GM19468 (cell line): ENCODE measurements around the gene UBA3.

Experiments used
- ATAC-seq: cut with Tn5 transposase; IDR thresholded peaks from one replicate; pipeline ENCODE4 v1.9.1; 2021; ENCODE audit warnings: mild to moderate bottlenecking, moderate library complexity, moderate number of reproducible peaks; ENCODE audit not compliant: unreplicated experiment; ENCODE audit errors: extremely low read depth

UBA3 gene

DNA sequence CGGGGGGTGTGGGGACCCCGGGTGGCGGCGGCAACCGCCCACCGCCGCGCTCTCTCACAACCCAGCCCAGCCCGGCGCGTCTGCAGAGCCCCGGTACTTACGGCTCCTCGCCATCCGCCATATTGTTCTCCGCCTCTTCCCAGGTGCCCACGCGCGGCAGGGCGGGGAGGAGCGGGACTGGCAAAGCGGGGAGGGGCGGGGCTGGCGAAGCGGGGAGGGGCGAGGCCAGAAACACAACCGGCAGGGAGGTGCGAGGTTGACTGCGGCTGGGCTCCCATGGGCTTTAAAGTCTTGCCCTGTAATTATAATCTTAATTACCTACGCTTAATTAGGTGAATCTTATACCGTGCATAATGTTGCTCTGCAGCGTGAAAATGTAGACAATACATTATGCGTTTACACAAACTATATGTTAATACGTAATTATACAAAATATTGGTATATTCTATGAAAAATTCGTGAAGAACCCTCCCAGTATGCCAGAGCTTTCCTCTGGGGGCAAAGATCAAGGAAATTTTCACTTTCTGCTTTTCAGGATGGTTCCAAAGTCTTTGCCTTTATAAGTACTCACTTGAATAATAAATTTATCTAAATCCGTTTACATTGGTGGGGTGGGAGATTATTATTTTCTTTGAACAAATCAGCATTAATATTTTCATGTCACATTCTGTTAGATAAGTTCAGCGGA lies at the start of gene UBA3:
Gene UBA3 (minus strand): TSS at position 133 of the 688 bp plus-strand sequence. CDS start 12 bp downstream, at position 121.
- ATAC-seq = peak; percentile 17

DNA sequence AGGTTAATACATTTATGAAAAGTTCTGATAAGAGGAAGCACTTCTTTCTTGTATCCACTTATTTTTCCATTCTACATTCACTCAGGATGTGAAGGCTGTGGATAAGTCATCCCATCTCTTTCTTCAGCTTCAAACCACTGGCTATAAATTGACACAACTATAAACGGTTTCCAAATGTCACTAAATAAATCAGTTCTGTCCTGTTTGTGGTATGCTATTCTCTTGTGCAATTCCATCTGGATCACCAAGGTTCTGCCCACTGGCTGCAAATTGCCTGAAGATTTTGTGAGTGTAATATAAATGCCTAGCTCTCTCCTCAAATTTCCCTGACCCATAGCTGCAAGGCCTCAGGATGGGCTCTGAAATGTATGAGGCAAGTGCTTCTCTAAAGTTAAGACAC lies 49.4 kb upstream of the UBA3 start:
- no peak for ATAC-seq

DNA sequence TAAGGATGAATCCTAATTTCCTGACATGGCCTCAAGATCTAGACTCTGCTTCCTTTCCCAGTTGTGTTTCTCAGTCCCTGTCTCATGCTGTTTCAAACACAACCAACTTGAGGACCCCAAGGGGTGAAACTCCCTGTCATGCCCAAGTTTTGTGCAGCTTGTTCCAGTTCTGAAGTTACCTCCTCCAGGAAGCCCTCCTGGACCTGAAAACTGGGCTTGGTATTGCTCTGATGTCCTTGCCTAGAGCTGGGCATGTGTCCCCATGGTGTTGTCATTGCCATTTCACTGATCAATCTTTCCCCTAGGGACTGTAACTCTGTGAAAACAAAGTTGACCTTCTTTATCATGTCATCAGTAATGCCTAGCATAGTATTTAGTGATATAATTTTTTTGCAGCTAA lies 48.3 kb upstream of the UBA3 start:
- no peak for ATAC-seq

DNA sequence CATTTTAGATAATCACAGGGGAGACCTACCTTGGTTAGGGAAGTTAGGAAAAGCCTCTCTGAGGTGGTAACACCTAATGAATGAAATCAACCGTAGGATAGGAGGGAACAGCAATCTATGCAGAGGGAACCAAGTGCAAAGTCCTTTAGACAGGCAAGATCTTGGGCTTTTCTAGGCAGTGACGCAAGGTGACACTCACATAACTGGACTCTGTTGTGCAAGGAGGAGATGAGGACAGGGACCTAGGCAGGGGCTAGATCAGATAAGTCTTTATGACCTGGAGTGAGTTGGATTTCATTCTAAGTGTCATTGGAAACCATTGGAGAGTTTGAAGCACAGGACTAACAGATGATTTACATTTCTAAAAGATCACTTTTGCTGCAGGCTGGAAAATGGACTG lies 46.8 kb upstream of the UBA3 start:
- ATAC-seq = no peak

DNA sequence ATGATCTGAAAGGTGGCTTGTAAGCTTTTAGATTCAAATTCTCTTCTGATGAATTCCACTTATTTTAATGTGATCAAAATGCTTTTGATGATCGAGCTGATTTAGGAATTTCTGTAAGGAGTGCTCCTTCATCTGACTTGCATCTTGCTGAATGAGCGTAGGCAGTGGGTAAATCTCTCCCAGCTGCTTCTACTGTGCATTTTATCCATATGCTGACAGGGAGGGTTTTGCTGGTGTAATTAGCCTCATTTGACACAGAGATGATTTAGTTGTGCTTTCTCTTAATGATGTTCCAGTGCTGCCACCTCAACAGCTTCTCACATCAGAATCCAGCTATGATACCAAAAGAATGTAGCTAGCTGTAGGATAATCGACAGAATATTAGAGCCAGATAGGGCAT lies 46.1 kb upstream of the UBA3 start:
- no peak for ATAC-seq

DNA sequence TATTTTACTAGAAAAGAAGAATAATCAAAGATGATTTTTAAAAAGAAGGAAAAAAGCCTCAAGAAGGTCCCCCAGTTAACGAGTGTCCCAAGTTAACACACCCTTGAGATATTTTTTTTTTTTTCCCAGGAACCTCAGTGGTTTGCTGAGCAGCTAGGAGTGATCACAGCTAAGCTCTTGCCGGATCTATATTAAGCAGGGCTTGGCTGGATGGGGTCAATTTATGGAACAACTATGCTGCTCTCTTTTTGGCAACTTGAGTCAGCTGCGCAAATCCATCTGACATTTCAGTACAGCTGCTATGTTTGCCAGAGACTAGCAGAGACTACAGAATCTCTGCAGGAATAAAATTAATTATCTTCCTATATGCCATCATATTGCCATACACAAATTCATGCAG lies 42.2 kb upstream of the UBA3 start, which contains the start of gene LMOD3:
Gene LMOD3 (minus strand): TSS at position 193 of the 400 bp plus-strand sequence. CDS start 209 bp downstream, outside the sequence.
- no peak for ATAC-seq

DNA sequence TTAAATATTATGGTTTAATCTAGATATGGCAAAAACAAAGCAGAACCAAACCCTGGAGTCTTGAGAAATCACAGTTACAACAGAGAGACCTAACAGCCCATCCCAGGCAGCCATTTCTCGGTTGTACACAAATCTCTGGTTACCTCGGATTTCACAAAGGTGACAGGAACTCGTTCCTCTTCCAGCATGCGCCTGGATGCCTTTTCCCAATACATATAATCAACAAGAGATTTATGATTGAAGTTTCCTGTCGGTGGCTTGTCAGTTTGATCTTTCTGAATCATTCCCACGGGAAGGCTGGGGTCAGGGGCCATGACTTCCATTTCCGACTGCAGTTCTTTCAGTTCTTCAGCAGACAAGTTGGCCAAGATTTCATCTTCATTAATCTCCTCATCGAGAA lies 41.8 kb upstream of the UBA3 start:
- no peak for ATAC-seq

DNA sequence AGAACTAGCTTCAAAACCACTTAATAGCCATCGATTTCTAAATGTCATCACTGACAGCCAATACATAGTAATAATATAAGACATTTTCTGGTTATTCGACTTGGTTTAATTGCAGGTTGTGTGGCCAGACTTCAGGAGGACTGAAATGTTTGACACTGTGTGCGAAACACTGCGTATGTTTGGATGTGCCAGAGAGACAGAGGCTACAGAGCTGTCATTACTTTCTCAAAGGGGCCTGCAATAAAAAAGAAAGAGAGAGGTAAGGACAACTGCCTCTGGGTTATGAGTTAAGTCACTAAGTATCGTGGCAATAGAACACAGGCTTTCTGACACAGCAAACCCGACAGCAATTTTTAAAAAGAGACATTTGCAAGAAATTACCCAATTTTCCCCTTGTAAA lies 41.3 kb upstream of the UBA3 start:
- ATAC-seq = no peak

DNA sequence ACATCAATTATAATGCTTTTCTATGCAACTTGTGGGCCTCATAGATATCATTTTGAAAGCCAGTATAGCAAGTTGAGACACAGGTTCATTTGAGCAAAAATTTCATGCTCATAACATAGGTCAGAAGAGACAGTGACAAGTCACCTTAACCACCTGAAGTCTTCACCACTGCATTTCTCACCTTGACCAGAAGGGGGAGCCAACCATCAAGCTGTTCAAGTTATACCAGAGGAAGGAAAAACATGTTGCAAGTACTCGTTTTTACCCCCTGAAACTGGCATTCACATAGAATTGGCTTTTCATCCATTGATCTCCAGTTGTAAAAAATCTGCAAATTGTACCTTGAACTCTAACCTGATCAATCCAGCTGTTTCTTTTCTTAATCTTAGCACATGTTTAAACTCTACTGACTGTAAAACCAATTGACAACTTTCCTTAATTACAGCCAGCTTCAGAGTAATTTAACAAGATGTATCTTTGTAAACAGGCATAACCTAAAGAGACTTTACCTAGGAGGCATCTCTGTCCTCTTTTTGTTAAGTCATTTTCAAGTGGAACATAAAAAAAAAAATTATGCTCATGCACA lies 40.8 kb upstream of the UBA3 start:
- peak; percentile 76 for ATAC-seq

DNA sequence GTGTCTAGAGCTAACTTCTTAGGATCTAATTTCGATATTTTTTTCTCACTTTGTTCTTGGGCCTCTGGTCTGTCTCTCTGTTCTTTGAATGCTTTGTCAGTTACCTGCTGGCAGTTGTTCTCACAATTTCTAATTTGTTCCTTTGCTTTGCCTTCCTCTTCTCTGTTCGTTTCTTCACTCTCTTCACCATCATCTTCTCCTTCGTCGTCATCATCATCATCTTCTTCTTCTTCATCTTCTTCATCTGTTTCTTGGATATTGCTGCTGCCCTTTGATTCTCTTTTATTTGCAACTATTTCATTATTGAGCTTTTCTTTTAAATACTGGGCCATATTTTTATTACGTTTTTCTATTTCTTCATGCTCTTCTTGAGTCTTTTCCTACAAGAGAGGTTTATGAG lies 39.5 kb upstream of the UBA3 start:
- no peak for ATAC-seq

DNA sequence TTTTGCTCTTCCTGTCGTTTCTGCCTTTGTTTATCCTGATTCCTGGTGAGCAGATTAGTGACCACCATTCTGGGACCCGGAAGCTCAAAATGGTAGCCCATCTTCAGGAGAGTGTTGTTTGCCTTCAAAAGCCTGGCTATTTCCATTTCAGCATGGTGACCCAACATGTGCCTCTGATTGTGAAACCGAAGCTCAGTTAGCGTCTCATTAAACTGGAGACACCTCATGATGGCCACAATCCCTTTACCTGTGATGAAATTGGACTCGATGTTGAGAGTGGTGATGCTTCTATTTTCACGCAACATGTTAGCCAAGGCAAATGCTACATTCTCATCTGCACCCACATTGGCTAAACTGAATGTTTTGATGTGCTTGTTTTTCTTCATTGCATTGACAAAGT lies 39.0 kb upstream of the UBA3 start:
- ATAC-seq = no peak

DNA sequence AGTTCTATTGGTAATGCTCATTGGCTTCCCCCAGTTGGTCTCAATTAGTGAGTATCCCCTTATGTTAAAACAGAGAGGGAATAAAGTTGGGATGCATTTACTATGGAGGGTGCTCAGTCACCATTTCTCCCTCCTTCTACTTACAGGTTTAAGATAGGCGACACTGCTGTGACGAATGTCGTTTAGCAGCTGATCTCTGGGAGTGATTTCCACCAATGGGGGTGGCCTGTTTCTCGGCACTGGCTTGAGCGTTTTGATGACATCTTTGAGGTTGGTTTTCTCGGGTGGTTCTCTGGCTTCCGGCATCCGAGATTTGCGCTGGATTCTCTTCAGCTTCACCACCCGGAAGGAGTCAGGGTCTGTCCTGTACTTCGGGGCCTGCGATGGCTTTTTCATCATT lies 38.4 kb upstream of the UBA3 start:
- no peak for ATAC-seq

DNA sequence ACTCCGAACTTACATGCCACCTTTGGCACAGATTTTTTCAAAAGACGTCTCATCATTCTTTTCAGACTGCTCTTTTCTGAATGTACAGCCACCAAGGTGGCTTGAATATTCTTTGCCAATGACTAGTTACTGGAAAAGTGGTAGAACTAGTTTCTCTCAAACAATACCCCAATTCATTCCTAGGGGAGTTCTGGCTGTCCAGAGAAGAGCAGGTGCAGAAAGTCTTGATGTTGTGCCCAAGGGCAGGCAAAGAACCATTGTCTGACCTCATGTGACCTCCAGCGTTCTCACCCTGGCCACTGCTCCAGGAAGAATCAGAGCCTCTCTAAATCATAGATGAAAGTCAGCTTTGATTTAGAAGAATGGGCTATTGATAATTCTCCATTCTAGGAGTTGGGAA lies 36.7 kb upstream of the UBA3 start:
- no peak for ATAC-seq

DNA sequence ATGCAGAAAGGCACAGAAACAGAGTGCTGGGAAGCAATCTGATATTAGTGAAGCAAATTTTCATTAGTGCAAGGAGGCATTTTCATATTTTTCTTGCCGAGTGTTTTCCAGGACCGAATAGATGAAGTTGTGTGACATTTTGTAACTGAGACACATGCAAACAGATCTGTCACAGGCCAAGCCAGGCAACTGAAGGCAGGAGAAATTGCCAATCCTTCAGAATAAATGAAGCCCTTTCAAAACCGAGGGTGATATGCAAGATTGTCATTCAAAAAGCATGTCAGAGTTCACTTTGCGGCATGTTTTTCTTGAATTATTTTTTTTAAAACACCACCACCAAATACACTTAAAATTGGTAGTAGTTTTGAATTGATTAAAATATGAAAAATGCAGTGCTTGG lies 36.0 kb upstream of the UBA3 start:
- ATAC-seq = no peak

DNA sequence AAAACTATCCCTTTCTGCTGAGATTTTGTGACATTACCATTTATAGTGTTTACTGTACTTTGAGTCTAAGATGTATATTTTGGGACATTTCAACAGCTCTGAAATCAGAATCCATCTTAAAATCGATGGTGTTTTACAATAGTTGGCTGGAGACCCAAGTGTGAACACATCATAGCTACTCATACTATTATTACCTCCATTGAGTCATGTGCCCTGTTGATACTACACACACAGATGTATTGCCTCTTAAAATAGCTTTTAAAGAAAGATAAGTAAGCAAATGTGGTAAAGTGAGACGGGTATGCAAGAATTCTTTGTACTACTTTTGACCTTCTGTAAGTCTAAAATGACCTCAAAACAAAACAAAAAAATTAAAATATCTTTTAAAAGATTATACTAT lies 35.6 kb upstream of the UBA3 start:
- ATAC-seq = no peak

DNA sequence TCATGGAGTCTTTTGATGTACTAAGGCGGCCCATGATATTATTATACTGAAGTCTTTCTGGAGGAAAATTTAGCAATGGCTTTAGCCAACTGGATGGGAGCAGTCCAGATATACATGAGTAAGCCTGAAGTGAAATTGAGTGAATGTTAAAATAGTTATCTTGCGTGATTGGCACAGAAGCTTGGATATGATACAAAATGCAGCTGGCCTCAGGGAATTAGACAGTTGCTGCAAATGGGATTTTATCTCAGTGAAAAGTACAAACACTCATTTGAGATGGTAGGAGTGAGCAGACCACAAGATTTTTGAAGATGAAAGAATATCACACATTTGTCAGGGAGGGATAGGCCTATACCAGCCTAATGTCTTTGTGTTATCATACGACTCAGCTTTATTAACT lies 33.4 kb upstream of the UBA3 start:
- no peak for ATAC-seq

DNA sequence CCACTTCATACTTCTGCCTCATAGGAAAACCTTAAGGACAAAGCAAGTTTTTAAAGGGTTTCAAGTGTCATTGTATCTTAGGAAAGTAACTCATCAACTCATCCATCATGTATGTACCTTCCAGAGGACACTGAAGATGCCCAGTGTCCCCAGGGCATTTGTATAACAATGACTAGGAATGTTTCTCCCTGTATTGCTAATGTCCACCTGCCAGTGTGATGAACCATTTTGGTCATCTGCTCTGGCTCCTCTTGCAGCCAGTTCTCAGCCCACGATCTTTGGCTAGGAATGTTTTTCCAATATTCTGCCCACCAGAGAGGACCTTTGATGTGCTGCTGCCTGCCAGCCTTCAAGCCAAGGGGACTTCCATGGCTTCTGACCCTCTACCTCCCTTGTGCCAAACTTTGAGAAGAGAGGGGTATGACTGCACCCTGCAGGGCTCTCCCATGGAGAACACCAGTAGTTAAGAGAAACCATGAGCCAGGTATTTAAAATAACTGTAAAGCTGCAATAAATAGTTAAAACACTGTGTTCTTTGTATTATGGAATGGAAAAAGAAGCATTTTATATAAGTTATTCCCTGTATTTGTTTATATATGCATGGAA lies 30.9 kb upstream of the UBA3 start:
- no peak for ATAC-seq

DNA sequence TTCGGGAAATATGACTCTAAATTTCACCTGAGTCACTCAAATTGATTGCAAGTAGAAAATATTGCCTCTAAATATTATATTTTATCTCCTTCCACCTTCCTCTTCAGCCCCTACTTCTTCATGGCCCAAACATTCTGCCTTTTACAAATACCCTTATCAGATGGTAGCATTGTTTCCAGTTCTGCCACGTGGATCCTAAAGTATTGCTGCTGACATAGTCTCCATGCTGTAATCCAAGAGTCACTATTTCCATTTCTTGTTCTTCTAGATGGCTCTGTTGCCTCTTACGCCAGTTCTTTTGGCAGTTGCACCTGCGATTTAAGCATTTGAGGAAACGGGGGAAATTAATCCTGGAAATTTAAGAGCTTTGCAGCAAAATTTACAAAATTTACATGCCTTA lies 28.6 kb upstream of the UBA3 start:
- ATAC-seq = no peak

DNA sequence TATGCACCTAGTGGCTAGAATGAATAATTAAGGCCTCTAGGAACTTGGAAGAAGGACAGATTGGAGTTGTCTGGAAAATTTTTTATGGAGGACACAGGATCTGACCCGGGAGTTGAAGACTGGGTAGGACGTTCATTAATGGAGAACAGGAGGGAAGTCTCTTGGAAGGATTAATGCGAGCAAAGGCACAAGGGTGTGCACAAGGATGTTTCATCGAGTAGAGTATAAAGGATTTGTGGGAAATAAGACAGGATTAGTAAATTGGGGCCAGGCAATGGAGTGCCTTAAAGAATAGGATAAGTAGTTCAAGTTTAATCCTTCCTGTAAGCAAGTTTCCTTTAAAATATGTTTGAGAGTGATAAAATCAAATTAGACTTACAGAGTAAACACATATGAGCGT lies 27.7 kb upstream of the UBA3 start:
- ATAC-seq = no peak

DNA sequence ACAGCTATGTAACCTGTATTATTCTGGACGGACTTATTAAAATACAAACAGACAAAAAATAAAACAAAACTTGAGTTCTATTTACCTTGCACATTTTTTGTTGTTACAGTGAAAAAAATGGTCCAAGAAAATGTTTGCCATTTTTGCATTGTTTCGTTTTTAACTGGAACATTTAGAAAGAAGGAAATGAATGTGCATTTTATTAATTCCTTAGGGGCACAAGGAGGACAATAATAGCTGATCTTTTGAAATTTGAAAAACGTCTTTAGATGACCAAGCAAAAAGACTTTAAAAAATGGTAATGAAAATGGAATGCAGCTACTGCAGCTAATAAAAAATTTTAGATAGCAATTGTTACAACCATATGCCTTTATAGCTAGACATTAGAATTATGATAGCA lies 25.2 kb upstream of the UBA3 start:
- ATAC-seq = no peak

DNA sequence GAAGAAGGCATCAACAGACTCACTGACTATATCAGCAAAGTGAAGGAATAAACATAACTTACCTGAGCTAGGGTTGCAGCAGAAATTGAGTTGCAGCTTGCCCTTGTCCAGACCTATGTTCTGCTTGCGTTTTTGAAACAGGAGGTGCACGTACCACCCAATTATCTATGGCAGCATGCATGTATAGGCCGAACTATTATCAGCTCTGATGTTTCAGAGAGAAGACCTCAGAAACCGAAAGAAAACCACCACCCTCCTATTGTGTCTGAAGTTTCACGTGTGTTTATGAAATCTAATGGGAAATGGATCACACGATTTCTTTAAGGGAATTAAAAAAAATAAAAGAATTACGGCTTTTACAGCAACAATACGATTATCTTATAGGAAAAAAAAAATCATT lies 24.4 kb upstream of the UBA3 start:
- no peak for ATAC-seq

DNA sequence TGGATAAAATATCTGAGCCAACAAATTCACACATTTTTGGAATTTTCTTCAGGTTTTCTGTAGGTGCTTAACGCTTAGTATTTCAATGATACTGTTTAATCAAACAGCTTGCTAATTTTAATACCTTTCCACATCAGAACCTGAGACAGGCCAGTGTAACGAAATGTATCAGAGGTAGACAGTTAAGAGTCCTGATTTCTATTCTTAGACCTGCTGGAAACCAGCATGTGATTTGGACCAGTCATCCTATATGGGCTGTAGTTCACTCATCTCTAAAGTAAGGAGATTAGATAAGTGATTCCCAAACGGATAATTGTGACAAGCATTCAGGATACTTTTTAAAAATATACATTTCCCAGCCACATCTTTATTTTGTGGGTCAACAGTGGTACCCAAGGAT lies 23.0 kb upstream of the UBA3 start:
- no peak for ATAC-seq
